HEK293 (cell line): ENCODE measurements around the gene THSD4.

Source experiments
- CTCF ChIA-PET: fragments of 350-600 bp; formaldehyde crosslinking; extraction: SDS; loops from one replicate; lab custom pipeline; 2021; ENCODE audit warnings: antibody characterized with exemption; lab: Yijun Ruan, JAX
- POLR2A ChIA-PET: fragments of 300-600 bp; formaldehyde crosslinking; extraction: SDS; loops from one replicate; lab custom pipeline; 2020; ENCODE audit warnings: antibody characterized with exemption, inconsistent platforms; lab: Yijun Ruan, JAX
- H3K27ac ChIP-seq: fragments of 200-500 bp; sonication (Bioruptor generic); 2 replicates; pipeline ENCODE4 v1.5.1; 2014; ENCODE audit warnings: low read depth, low read length, control low read depth, inconsistent platforms; ENCODE audit errors: extremely low read depth
- H3K36me3 ChIP-seq, 2 experiments: fragments of 200-500 bp in 1 of 2; sonication (Bioruptor generic) in 1 of 2; 1 replicate in 1 of 2; 2 replicates in 1 of 2; pipeline ENCODE4 v1.5.1; 2014 to 2017; ENCODE audit warnings: inconsistent platforms in 2 of 2, low read length in 2 of 2; ENCODE audit not compliant: control insufficient read depth in 2 of 2, insufficient read depth in 1 of 2
- H3K4me1 ChIP-seq: fragments of 200-500 bp; sonication (Bioruptor generic); 2 replicates; pipeline ENCODE4 v1.5.1; 2014; ENCODE audit warnings: mild to moderate bottlenecking, low read length, inconsistent platforms; ENCODE audit not compliant: control insufficient read depth, insufficient read depth
- H3K4me3 ChIP-seq: 2 replicates; pipeline ENCODE4 v1.5.1; 2011; ENCODE audit warnings: low read depth, mild to moderate bottlenecking, control low read depth, low read length, moderate library complexity
- H3K9me3 ChIP-seq: fragments of 200-500 bp; sonication (Bioruptor generic); 2 replicates; pipeline ENCODE4 v1.5.1; 2014; ENCODE audit warnings: low read depth, low read length, inconsistent platforms; ENCODE audit not compliant: control insufficient read depth, insufficient read depth
- ATF2 ChIP-seq: fragments of 450-650 bp; formaldehyde crosslinking; IDR thresholded peaks from 2 replicates; pipeline ENCODE4 v1.5.1; 2016; ENCODE audit warnings: missing biosample characterization, missing genetic modification characterization, low read depth
- GLI2 ChIP-seq: fragments of 450-650 bp; formaldehyde crosslinking; IDR thresholded peaks from 2 replicates; pipeline ENCODE4; 2017; ENCODE audit warnings: missing biosample characterization, missing genetic modification characterization, low read depth, borderline replicate concordance
- GLIS1 ChIP-seq: fragments of 450-650 bp; formaldehyde crosslinking; IDR thresholded peaks from 2 replicates; pipeline ENCODE4 v1.5.1; 2016; ENCODE audit warnings: missing biosample characterization, missing genetic modification characterization
- GLIS2 ChIP-seq: fragments of 450-650 bp; formaldehyde crosslinking; IDR thresholded peaks from 2 replicates; pipeline ENCODE4 v1.5.1; 2016; ENCODE audit warnings: missing biosample characterization, missing genetic modification characterization
- OSR2 ChIP-seq: fragments of 450-650 bp; formaldehyde crosslinking; IDR thresholded peaks from 2 replicates; pipeline ENCODE4 v1.5.1; 2016; ENCODE audit warnings: missing biosample characterization, missing genetic modification characterization
- OVOL3 ChIP-seq: fragments of 450-650 bp; formaldehyde crosslinking; IDR thresholded peaks from 2 replicates; pipeline ENCODE4 v1.5.1; 2016; ENCODE audit warnings: missing biosample characterization, missing genetic modification characterization
- PBX3 ChIP-seq: sonication (generic); formaldehyde crosslinking; IDR thresholded peaks from 2 replicates; pipeline ENCODE4 v1.8.1; 2022; ENCODE audit warnings: mild to moderate bottlenecking, moderate library complexity, missing genetic modification reagents
- SALL2 ChIP-seq: fragments of 450-650 bp; formaldehyde crosslinking; IDR thresholded peaks from 2 replicates; pipeline ENCODE4 v1.5.0; 2017; ENCODE audit warnings: missing biosample characterization, mild to moderate bottlenecking, missing genetic modification characterization, borderline replicate concordance
- ZNF10 ChIP-seq: fragments of 450-650 bp; formaldehyde crosslinking; IDR thresholded peaks from 2 replicates; pipeline ENCODE4 v1.5.1; 2017; ENCODE audit warnings: missing biosample characterization, missing genetic modification characterization
- ZNF175 ChIP-seq: fragments of 450-650 bp; formaldehyde crosslinking; IDR thresholded peaks from 2 replicates; pipeline ENCODE4 v1.5.1; 2016; ENCODE audit warnings: missing biosample characterization, missing genetic modification characterization
- ZNF18 ChIP-seq: fragments of 450-650 bp; formaldehyde crosslinking; IDR thresholded peaks from 2 replicates; pipeline ENCODE4 v1.5.1; 2016; ENCODE audit warnings: missing biosample characterization, missing genetic modification characterization
- ZNF19 ChIP-seq: fragments of 450-650 bp; formaldehyde crosslinking; IDR thresholded peaks from 2 replicates; pipeline ENCODE4; 2016; ENCODE audit warnings: missing biosample characterization, missing genetic modification characterization, low read depth
- ZNF211 ChIP-seq: fragments of 450-650 bp; formaldehyde crosslinking; IDR thresholded peaks from 2 replicates; pipeline ENCODE4 v1.5.1; 2016; ENCODE audit warnings: low read depth, missing biosample characterization, missing genetic modification characterization
- ZNF48 ChIP-seq: fragments of 450-650 bp; formaldehyde crosslinking; IDR thresholded peaks from 2 replicates; pipeline ENCODE4 v1.5.1; 2016; ENCODE audit warnings: missing biosample characterization, missing genetic modification characterization
- ZNF548 ChIP-seq: fragments of 450-650 bp; formaldehyde crosslinking; IDR thresholded peaks from 2 replicates; pipeline ENCODE4 v1.5.1; 2016; ENCODE audit warnings: missing biosample characterization, missing genetic modification characterization
- ZNF560 ChIP-seq: fragments of 450-650 bp; formaldehyde crosslinking; IDR thresholded peaks from 2 replicates; pipeline ENCODE4 v1.5.1; 2017; ENCODE audit warnings: missing biosample characterization, missing genetic modification characterization, borderline replicate concordance
- ZNF677 ChIP-seq: fragments of 450-650 bp; IDR thresholded peaks from 2 replicates; pipeline ENCODE4 v1.5.0; 2018; ENCODE audit warnings: missing biosample characterization, mild to moderate bottlenecking, missing genetic modification characterization, moderate library complexity
- ZNF76 ChIP-seq: fragments of 450-650 bp; formaldehyde crosslinking; IDR thresholded peaks from 2 replicates; pipeline ENCODE4; 2016; ENCODE audit warnings: low read depth, missing biosample characterization, missing genetic modification characterization, borderline replicate concordance
- ZNF792 ChIP-seq: fragments of 450-650 bp; formaldehyde crosslinking; IDR thresholded peaks from 2 replicates; pipeline ENCODE4 v1.5.1; 2016; ENCODE audit warnings: missing biosample characterization, missing genetic modification characterization
- TF ChIP-seq, protein P1 (sequence below): fragments of 450-650 bp; formaldehyde crosslinking; IDR thresholded peaks from 2 replicates; pipeline ENCODE4 v1.5.1; 2017; ENCODE audit warnings: missing biosample characterization, missing genetic modification characterization
- TF ChIP-seq, protein P2 (sequence below): fragments of 450-650 bp; formaldehyde crosslinking; IDR thresholded peaks from 2 replicates; pipeline ENCODE4 v1.5.1; 2016; ENCODE audit warnings: missing biosample characterization, missing genetic modification characterization

THSD4 gene

DNA sequence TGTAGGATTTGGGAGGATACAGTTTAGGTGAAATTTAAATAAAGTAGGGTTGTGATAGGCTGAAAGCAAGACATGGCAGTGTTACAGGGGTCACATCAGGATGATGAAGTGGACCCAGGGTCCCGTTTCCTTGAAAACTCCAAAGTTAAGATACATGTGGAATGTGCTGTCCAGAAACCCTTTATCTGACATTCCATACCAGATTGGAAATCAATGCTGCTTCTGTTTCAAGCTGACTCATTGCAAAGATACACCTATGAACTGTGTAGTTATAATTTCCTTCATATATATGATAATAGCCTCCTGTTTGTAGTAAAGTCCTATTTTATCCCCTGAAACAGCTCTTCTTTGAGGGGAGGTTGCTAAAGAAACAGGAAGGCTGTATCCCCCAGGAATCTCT, 624.1 kb downstream of the THSD4 start (continued):
- TF ChIP-seq ZNF76 (tag by site-specific recombination) (no peak), ZNF560 (tag by site-specific recombination) (no peak), GLI2 (tag by site-specific recombination) (no peak), OVOL3 (tag by site-specific recombination) (no peak), GLIS1 (tag by site-specific recombination) (no peak), SALL2 (tag by site-specific recombination) (no peak)

DNA sequence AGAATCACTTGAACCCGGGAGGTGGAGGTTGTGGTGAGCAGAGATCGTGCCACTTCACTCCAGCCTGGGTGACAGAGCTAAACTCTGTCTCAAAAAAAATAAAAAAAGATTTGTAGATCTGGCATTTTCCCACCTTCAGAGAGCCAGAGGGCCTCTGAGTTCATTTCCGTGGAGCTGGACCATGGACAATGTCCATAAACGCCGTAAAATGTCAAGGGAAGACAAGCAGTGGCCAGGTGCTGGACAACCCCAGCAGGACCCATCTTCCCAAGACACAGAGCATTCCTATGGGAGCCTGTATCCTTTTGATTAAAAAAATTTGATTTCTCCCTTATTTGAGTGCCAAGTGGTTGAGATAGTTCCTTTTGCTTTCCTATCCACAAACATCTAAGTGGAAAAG, 627.7 kb downstream of the THSD4 start:
- CTCF ChIA-PET, result interaction anchor here (0.5 to 6.5 kb wide), 33 partner anchors 8 to 928 kb away, joined by 3 to 67 read pairs (median 5); no protein-coding TSS in a partner anchor
- no peaks in the 10 kb centered on the region for H3K36me3 ChIP-seq
- POLR2A ChIA-PET, result no interaction called here
- no peak for TF ChIP-seq ZNF792 (tag by site-specific recombination)
- no peak for TF ChIP-seq ZNF18
- no peak for TF ChIP-seq OSR2 (tag by site-specific recombination)
- TF ChIP-seq ZNF48, result no peak
- TF ChIP-seq GLIS2 (tag by site-specific recombination), result no peak
- TF ChIP-seq, protein P1, sequence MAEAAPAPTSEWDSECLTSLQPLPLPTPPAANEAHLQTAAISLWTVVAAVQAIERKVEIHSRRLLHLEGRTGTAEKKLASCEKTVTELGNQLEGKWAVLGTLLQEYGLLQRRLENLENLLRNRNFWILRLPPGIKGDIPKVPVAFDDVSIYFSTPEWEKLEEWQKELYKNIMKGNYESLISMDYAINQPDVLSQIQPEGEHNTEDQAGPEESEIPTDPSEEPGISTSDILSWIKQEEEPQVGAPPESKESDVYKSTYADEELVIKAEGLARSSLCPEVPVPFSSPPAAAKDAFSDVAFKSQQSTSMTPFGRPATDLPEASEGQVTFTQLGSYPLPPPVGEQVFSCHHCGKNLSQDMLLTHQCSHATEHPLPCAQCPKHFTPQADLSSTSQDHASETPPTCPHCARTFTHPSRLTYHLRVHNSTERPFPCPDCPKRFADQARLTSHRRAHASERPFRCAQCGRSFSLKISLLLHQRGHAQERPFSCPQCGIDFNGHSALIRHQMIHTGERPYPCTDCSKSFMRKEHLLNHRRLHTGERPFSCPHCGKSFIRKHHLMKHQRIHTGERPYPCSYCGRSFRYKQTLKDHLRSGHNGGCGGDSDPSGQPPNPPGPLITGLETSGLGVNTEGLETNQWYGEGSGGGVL (tag by site-specific recombination), result no peak
- TF ChIP-seq ZNF548 (tag by site-specific recombination), result no peak
- TF ChIP-seq ATF2 (tag by site-specific recombination), result no peak
- TF ChIP-seq ZNF19 (tag by site-specific recombination), result no peak
- no peak for TF ChIP-seq PBX3 (CRISPR knock-in tag)
- TF ChIP-seq ZNF175 (tag by site-specific recombination), result no peak
- TF ChIP-seq, protein P2, sequence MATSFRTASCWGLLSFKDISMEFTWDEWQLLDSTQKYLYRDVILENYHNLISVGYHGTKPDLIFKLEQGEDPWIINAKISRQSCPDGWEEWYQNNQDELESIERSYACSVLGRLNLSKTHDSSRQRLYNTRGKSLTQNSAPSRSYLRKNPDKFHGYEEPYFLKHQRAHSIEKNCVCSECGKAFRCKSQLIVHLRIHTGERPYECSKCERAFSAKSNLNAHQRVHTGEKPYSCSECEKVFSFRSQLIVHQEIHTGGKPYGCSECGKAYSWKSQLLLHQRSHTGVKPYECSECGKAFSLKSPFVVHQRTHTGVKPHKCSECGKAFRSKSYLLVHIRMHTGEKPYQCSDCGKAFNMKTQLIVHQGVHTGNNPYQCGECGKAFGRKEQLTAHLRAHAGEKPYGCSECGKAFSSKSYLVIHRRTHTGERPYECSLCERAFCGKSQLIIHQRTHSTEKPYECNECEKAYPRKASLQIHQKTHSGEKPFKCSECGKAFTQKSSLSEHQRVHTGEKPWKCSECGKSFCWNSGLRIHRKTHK (tag by site-specific recombination), result no peak
- no peak for TF ChIP-seq ZNF211
- no peak for TF ChIP-seq ZNF10 (tag by site-specific recombination)
- TF ChIP-seq ZNF677 (tag by site-specific recombination), result no peak
- no peaks in the 10 kb centered on the region for H3K9me3 ChIP-seq
- H3K27ac ChIP-seq, result no peak overlapping the region
- no peak overlapping the region for H3K4me3 ChIP-seq
- H3K4me1 ChIP-seq, result peaks cover 16% of the 10 kb centered on the region
